Central memory CD8-positive, alpha-beta T cell (primary cell): ENCODE measurements around the gene TENT5C.

Experiments
- ATAC-seq: fragments of 150-1000 bp; cut with Tn5 transposase; replicated peaks from 2 replicates; pipeline ENCODE4 v1.10.0; 2022; ENCODE audit warnings: mild to moderate bottlenecking, moderate FRiP score, moderate number of reproducible peaks; ENCODE audit not compliant: poor library complexity, severe bottlenecking; ENCODE audit errors: extremely low read depth
- DNase-seq, 2 donors: peaks; one replicate each; pipeline ENCODE4 v3.0.0; 2021; ENCODE audit warnings: low spot score in 2 of 2
- H3K27ac Mint-ChIP-seq: one replicate; pipeline ENCODE4 v1.8.0; 2022; ENCODE audit warnings: low read depth, mild to moderate bottlenecking, moderate library complexity, mixed read lengths
- H3K27me3 Mint-ChIP-seq: one replicate; pipeline ENCODE4 v1.8.0; 2022; ENCODE audit warnings: mixed read lengths
- H3K36me3 Mint-ChIP-seq: one replicate; pipeline ENCODE4 v1.8.0; 2022; ENCODE audit warnings: mild to moderate bottlenecking, moderate library complexity, mixed read lengths; ENCODE audit not compliant: insufficient read depth
- H3K4me1 Mint-ChIP-seq: one replicate; pipeline ENCODE4 v1.8.0; 2022; ENCODE audit warnings: mixed read lengths
- H3K4me3 Mint-ChIP-seq: one replicate; pipeline ENCODE4 v1.8.0; 2022; ENCODE audit warnings: mild to moderate bottlenecking, moderate library complexity, mixed read lengths
- H3K9me3 Mint-ChIP-seq: one replicate; pipeline ENCODE4 v1.8.0; 2022; ENCODE audit warnings: mixed read lengths

Gene TENT5C

GRCh38 chr1:117628343-117628742, 22.5 kb downstream of the TENT5C start:
- Mint-ChIP-seq H3K9me3 (no peaks in the 10 kb centered on the region), H3K27ac (no peak overlapping the region), H3K4me3 (no peak overlapping the region), H3K27me3 (no peaks in the 10 kb centered on the region), H3K4me1 (peaks cover 67% of the 10 kb centered on the region), H3K36me3 (peaks cover 43% of the 10 kb centered on the region)
- DNase-seq (no peak), ATAC-seq (no peak)

- no peak for DNase-seq
- Mint-ChIP-seq H3K27me3 (no peaks in the 10 kb centered on the region), H3K27ac (peak overlapping the region; percentile 44), H3K4me3 (no peak overlapping the region), H3K36me3 (peaks cover 28% of the 10 kb centered on the region), H3K4me1 (peaks cover 65% of the 10 kb centered on the region), H3K9me3 (no peaks in the 10 kb centered on the region)
- no peak for ATAC-seq
These were observed 24.0 kb downstream of the TENT5C start for GRCh38 chr1:117629625-117630422.

GRCh38 chr1:117630423-117630998, 24.7 kb downstream of the TENT5C start:
- H3K4me3 Mint-ChIP-seq, result no peak overlapping the region
- ATAC-seq, result no peak
- H3K27me3 Mint-ChIP-seq, result no peaks in the 10 kb centered on the region
- H3K9me3 Mint-ChIP-seq, result no peaks in the 10 kb centered on the region
- no peak for DNase-seq
- peaks cover 22% of the 10 kb centered on the region for H3K36me3 Mint-ChIP-seq
- H3K4me1 Mint-ChIP-seq, result peaks cover 66% of the 10 kb centered on the region
- H3K27ac Mint-ChIP-seq, result no peak overlapping the region

GRCh38 chr1:117631359-117632160, 25.7 kb downstream of the TENT5C start:
- H3K4me3 Mint-ChIP-seq, result no peak overlapping the region
- H3K27ac Mint-ChIP-seq, result no peak overlapping the region
- no peak for DNase-seq

DNA sequence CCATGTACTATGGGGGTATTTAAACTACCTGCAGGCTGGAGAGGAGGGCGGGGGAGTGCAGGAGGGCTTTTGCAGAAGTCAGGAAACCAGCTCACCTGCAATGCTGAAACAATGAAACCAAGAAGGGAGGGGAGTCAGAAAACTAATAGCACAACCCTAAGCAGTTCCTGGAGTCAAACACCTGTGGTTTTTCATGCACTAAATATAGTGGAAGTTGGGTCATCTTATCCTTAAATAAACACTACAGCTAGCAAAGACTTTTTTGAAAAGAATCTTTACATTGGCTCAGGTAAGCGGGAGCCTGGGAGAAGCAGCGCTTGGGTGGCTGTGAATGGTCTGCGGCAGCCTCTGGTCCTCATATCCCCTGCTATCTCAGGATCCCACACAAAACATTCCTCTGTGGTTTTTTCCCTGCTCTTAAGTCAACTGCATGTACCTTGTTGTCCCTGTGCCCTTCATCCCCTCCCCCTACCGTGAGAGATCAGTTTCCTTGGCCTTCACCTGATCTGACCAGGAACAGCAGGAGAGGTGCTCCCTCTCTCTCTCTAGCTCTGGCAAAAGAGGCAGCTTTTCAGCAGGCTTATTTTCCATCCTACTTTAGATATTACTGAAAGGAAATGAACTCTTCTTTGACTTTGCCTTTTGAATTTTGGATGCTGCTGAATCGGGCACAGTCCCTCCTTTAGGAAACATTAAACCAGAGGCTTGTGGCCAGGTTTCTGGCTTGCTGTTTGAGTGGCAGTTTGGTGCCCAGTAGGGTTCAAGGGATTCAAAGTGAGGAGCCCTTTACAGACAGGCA, 26.6 kb downstream of the TENT5C start:
- Mint-ChIP-seq H3K4me1 (peaks cover 69% of the 10 kb centered on the region), H3K4me3 (no peak overlapping the region), H3K36me3 (peaks cover 11% of the 10 kb centered on the region), H3K27me3 (no peaks in the 10 kb centered on the region), H3K27ac (peak overlapping the region; percentile 51), H3K9me3 (no peaks in the 10 kb centered on the region)
- ATAC-seq (no peak), DNase-seq (no peak)

More at GRCh38 chr1:117631359-117632160, 25.7 kb downstream of the TENT5C start:
- Mint-ChIP-seq H3K4me1 (peaks cover 72% of the 10 kb centered on the region), H3K36me3 (peaks cover 16% of the 10 kb centered on the region), H3K27me3 (no peaks in the 10 kb centered on the region), H3K9me3 (no peaks in the 10 kb centered on the region)
- no peak for ATAC-seq

DNA sequence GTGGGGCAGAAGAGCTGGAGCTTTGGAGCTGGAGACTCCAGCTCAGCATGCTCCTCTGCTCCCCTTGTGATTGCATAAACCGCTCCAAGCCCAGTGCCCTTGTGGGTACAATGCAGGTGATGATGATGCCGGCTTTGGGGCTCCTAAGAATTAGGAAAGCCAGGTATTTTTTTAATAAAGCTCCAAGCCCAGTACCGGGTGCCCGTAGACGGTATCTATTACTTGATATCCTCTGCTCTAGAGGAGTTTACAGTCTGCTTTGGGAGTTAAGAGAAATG, 27.2 kb downstream of the TENT5C start:
- no peaks in the 10 kb centered on the region for H3K9me3 Mint-ChIP-seq
- DNase-seq (no peak), ATAC-seq (no peak)
- H3K27ac Mint-ChIP-seq, result peak overlapping the region; percentile 51
- H3K4me3 Mint-ChIP-seq, result no peak overlapping the region
- H3K27me3 Mint-ChIP-seq, result no peaks in the 10 kb centered on the region
- H3K4me1 Mint-ChIP-seq, result peaks cover 67% of the 10 kb centered on the region
- H3K36me3 Mint-ChIP-seq, result peaks cover 8% of the 10 kb centered on the region

GRCh38 chr1:117633423-117633822, 27.6 kb downstream of the TENT5C start:
- Mint-ChIP-seq H3K4me1 (peaks cover 67% of the 10 kb centered on the region), H3K36me3 (peaks cover 9% of the 10 kb centered on the region), H3K27ac (peak overlapping the region; percentile 51), H3K27me3 (no peaks in the 10 kb centered on the region), H3K4me3 (no peak overlapping the region), H3K9me3 (no peaks in the 10 kb centered on the region)
- no peak for DNase-seq
- no peak for ATAC-seq

DNA sequence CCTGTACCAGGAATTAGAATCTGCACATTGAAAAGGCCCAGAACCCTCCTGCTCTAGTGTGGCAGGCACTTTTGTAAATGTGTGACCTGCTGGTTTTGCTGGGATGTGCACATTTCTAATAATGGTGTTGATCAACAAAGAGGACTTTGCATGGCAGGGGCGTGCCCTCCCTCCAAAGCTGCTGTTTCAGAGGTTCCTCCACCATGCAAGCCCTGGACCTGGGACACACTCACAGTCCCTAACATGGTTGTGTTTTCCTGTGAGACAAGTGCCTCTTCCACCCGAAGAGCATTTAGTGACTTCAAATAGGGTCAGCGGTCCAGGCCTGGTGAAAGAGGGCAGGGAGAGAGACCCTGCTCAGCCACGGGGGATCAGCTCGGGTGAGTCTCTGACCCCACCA, 28.1 kb downstream of the TENT5C start:
- Mint-ChIP-seq H3K4me3 (no peak overlapping the region), H3K4me1 (peaks cover 62% of the 10 kb centered on the region), H3K27me3 (no peaks in the 10 kb centered on the region), H3K27ac (no peak overlapping the region), H3K36me3 (peaks cover 9% of the 10 kb centered on the region), H3K9me3 (no peaks in the 10 kb centered on the region)
- ATAC-seq (no peak), DNase-seq (no peak)

GRCh38 chr1:117634631-117635030, 28.8 kb downstream of the TENT5C start:
- Mint-ChIP-seq H3K27me3 (no peaks in the 10 kb centered on the region), H3K4me3 (no peak overlapping the region), H3K27ac (no peak overlapping the region), H3K36me3 (peaks cover 4% of the 10 kb centered on the region), H3K9me3 (no peaks in the 10 kb centered on the region), H3K4me1 (peaks cover 55% of the 10 kb centered on the region)
- no peak for DNase-seq
- no peak for ATAC-seq

GRCh38 chr1:117635805-117636204, 30.0 kb downstream of the TENT5C start:
- Mint-ChIP-seq H3K36me3 (peaks cover 4% of the 10 kb centered on the region), H3K9me3 (no peaks in the 10 kb centered on the region), H3K4me1 (peaks cover 47% of the 10 kb centered on the region), H3K27me3 (no peaks in the 10 kb centered on the region), H3K27ac (no peak overlapping the region), H3K4me3 (no peak overlapping the region)
- DNase-seq, result no peak
- ATAC-seq, result no peak

DNA sequence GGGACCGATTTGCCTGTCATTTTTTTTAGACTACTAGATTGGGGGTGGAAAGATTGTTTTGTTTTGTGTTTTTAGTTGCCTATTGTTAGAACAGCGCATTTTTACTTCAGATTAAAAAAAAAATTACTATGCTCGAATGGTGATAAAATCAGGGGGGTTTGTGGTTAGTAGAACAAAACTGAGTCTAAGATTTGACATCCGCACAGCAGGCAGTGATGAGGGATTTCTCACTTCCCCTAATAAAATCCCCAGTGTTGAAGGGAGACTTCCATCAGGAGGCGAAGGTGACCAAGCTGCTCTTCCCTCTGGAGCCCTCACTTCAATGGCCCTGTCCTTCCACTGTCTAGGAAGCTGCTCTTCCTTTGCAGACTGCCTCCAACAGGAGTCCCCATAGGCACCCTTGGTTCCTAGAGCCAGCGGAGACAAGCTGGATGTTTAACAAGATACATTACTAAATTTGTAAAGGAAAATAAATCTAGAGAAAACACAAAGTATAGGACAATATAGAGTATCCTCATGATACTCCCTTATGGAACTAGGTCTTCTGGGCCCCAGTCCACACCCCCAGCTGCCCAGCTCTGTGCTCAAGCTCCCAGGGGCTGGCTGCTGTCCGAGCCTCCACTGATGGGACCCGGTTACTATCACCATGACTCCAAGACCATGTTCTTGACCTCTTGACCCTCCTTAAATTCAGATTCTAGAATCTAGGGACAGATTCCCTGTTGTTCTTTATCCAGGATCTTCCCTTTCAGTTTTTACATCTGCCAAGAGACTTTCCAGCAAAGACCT, 31.0 kb downstream of the TENT5C start:
- Mint-ChIP-seq H3K9me3 (no peaks in the 10 kb centered on the region), H3K36me3 (peaks cover 3% of the 10 kb centered on the region), H3K4me1 (peaks cover 47% of the 10 kb centered on the region), H3K27me3 (no peaks in the 10 kb centered on the region), H3K4me3 (no peak overlapping the region), H3K27ac (no peak overlapping the region)
- no peak for DNase-seq
- ATAC-seq, result peak; percentile 14

- ATAC-seq, result no peak
- H3K4me3 Mint-ChIP-seq, result no peak overlapping the region
These were observed 32.3 kb downstream of the TENT5C start for GRCh38 chr1:117638141-117638540.

More at GRCh38 chr1:117638141-117638540, 32.3 kb downstream of the TENT5C start:
- H3K36me3 Mint-ChIP-seq, result peaks cover 1% of the 10 kb centered on the region
- H3K4me1 Mint-ChIP-seq, result peaks cover 36% of the 10 kb centered on the region
- DNase-seq, result no peak
- no peak overlapping the region for H3K27ac Mint-ChIP-seq
- no peaks in the 10 kb centered on the region for H3K27me3 Mint-ChIP-seq
- no peaks in the 10 kb centered on the region for H3K9me3 Mint-ChIP-seq
